DMS114 treated with DMSO at 0.1 percent for 48 hours (cell line): Measurements from ENCODE around the gene GALM.

ENCODE experiments used
- DNase-seq: peaks from one replicate; lab custom pipeline; 2025; ENCODE audit not compliant: unreplicated experiment; lab: John Stamatoyannopoulos, UW

The GALM gene

DNA sequence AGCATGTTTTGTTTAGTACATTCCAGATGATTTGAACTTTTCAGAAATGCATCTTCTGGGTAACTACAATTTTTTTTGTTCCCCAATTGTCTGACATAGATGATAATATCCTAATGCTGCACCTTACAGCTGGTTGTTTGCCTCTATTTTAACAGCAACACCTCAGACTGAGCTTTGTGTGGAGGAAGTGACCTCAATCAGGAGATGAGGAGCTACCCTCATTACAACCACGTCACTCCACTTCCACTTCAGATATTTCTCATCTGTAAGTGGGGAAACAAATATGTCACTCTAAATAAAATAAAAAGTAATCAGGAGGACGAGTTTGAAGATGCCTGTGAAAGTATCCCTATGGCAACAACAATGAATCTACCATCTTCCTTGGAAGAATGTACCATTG lies 97.3 kb downstream of the GALM start:
- no peak for DNase-seq

DNA sequence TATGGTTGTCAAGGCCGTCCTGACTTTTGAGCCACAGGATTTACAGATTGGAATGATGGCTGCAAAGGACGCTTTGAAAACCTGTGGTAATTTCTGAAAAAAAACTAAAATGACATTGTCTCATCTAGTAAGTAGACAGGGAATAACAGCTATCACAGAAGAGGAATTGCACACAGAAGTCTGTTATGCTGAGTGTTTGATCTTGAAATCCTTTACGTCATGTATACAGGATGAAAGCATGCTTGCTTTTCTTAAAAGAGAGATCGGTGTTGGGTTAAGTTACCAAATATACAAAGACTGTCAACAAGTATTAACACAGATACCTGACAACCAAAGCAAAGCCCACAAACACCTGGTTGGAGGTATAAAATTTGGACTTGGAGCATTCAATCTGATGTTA lies 97.8 kb downstream of the GALM start:
- DNase-seq, result no peak

DNA sequence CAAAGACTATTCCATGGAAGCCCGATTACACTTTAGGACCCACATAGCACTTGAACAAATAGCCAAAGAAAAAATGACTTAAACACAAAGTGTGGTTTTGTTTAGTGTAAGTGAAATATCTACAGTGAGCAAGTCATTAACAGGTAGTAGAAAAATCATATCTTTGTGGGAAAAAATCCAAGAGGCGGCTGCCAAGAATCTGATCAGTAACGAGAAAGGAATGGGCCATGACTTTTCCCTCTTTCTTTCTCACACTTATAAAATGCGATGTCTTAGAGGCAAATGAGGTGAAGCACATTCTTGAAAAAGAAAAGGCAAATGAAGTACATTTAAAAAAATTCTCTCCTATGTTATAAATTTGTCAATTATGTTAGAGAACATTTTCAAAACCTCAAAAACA lies 99.2 kb downstream of the GALM start:
- DNase-seq, result no peak

DNA sequence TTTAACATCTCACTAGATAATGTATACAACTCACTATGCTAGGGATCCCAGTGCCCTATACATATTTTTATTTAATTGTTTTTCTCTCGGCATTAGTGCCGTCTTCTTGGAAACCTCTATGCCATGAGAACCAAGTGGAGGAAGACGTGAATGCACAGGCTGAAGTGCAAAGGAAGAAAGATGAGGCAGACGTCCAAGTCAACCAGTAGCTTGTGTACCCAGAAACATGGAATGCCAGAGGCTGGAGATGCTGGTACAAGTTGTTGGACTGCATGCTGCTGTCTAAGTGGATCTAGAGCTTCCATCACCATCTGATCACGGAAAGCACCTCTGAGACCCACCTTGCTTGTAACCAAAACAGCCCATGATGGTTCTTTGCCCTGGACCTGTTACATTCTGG lies 99.6 kb downstream of the GALM start:
- DNase-seq, result no peak

DNA sequence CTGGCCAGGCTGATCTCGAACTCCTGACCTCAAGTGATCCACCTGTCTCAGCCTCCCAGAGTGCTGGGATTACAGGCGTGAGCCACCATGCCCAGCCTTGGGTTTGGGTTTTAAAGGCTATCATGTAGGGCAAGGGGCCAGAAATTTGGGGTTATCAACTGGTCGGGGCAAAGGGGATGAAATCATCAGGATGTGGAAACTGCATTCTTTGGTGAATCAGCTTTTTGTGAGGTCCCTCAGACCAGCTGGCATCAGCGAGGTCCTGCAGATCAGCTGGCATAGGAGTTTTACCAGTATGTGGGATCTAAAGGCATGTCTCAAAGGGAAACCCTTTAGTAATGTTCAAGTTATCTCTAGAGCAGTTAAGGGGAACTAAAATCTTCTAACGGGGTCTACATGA lies 105.7 kb downstream of the GALM start:
- DNase-seq, result no peak

DNA sequence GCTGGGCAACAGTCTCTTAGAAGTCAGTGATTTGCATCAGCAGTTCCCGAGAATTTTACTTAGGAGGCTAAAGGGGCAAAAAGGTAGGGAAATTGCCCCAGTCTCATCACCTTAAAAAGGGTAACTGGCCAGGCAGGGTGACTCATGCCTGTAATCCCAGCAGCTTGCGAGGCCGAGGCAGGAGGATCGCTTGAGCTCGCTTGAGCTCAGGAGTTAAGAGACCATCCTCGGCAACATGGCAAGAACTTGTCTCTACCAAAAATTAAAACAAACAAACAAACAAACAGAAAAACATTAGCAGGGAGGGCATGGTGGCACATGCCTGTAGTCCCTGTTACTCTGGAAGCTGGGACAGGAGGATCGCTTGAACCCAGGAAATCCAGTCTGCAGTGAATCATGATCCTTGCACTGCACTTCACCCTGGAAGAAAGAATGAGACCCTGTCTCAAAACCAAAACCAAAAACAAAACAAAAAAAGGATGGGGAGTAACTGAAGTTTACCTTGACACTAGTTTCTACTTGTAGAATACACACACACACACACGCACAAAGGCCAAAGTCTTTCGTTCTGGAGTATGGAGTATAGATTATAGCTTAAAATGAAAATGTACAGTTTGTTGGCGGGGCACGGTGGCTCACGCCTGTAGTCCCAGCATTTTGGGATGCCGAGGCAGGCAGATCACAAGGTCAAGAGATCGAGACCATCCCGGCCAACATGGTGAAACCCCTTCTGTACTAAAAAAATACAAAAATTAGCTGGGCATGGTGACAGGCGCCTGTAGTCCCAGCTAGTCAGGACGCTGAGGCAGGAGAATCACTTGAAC lies 109.4 kb downstream of the GALM start:
- DNase-seq, result no peak

DNA sequence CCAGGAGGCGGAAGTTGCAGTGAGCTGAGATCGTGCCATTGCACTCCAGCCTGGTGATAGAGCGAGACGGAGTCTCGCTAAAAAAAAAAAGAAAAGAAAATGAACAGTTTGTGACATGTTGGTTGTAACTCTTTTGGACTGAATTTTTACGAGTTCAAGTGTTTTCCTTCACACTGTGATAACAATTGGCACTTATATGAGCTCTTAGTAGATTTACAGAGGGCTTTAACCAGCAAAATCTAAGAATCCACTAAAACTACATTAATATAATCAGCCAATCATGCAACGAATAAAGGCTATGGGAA lies 110.0 kb downstream of the GALM start:
- no peak for DNase-seq

DNA sequence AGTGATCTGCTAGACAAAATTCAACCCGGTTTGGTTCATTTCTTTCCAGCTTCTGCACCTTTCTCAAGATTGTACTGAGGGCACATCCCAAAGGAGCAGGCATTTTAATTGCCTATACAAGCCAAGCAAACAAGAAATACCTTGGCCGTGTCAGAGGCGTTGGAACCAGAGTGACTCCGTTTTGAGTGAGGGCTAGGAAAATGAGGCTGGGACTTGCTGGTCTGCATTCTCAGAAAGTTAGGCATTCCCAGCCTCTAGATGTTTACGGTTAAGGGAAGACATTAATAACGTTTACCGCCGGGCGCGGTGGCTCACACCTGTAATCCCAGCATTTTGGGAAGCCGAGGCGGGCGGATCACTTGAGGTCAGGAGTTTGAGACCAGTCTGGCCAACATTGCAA lies 110.6 kb downstream of the GALM start:
- DNase-seq, result no peak

DNA sequence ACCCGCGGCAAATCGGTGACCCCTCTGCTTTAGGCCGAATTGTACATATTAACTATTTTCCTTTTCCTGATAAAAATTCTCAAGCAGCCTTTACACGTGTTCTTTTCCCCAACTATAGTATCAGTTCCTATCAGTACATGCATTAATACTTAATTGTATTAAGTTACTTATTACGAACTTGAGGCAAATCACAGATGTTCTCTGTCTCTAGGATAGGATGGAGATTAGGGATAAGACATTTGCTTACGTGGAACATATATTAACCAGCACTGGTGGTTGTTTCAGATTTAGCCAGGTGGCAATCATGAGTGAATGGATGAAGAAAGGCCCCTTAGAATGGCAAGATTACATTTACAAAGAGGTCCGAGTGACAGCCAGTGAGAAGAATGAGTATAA lies 112.8 kb downstream of the GALM start:
- no peak for DNase-seq

DNA sequence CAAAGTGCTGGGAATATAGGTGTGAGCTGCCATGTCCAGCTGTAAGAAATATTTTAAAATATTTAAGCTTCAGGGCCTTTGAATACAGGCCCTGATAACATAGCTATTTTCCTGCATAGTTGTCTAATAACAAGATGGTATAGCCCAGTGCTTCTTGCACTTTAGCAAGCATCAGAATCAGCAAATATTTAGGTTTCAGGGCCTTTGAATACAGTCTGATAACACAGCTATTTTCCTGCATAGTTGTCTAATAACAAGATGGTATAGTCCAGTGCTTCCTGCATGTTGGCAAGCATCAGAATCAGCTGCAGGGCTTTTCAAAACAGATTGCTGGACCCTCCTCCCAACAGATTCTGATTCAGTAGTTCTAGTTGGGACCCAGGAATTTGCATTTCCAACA lies 117.7 kb downstream of the GALM start:
- DNase-seq, result no peak
